GM15510 (cell line): ENCODE data around the gene GRAMD1B.

Experiments
- POLR2A ChIP-seq: IDR thresholded peaks from 3 replicates; pipeline ENCODE4 v1.6.1; 2011; ENCODE audit warnings: borderline replicate concordance; ENCODE audit not compliant: insufficient read length; ENCODE audit errors: extremely low read depth

Gene GRAMD1B

GRCh38 chr11:123427405-123427804, 2.7 kb upstream of the GRAMD1B start:
- TF ChIP-seq POLR2A: no peak

GRCh38 chr11:123428116-123428715, 1.9 kb upstream of the GRAMD1B start:
- no peak for TF ChIP-seq POLR2A

GRCh38 chr11:123429336-123429735, 733 bp upstream of the GRAMD1B start:
- no peak for TF ChIP-seq POLR2A

- no peak for TF ChIP-seq POLR2A
Measured at GRCh38 chr11:123430721-123431497, 840 bp downstream of the GRAMD1B start.

- no peak for TF ChIP-seq POLR2A
Measured at GRCh38 chr11:123431619-123432018, 1.6 kb downstream of the GRAMD1B start.

GRCh38 chr11:123434262-123434661, 4.2 kb downstream of the GRAMD1B start:
- TF ChIP-seq POLR2A: no peak

- no peak for TF ChIP-seq POLR2A
Measured at GRCh38 chr11:123434911-123435310, 4.8 kb downstream of the GRAMD1B start.

GRCh38 chr11:123437236-123437979, 7.3 kb downstream of the GRAMD1B start:
- TF ChIP-seq POLR2A: no peak

GRCh38 chr11:123438131-123438627, 8.1 kb downstream of the GRAMD1B start:
- TF ChIP-seq POLR2A: no peak

GRCh38 chr11:123439616-123440015, 9.5 kb downstream of the GRAMD1B start:
- TF ChIP-seq POLR2A: no peak

- TF ChIP-seq POLR2A: no peak
Measured at GRCh38 chr11:123441161-123441560, 11.1 kb downstream of the GRAMD1B start.

- TF ChIP-seq POLR2A: no peak
Measured at GRCh38 chr11:123443851-123444623, 14.0 kb downstream of the GRAMD1B start.

GRCh38 chr11:123448823-123449222, 18.8 kb downstream of the GRAMD1B start:
- no peak for TF ChIP-seq POLR2A

GRCh38 chr11:123449436-123449835, 19.4 kb downstream of the GRAMD1B start:
- TF ChIP-seq POLR2A: no peak
